ENCODE data around the gene TENT5C.
A peak's percentile ranks its signal among the peaks of the same experiment; 100 is the strongest.

TENT5C gene

GRCh38 chr1:117659550-117660270, 53.9 kb downstream of the TENT5C start:
- peak; percentile 22 for DNase-seq

DNA sequence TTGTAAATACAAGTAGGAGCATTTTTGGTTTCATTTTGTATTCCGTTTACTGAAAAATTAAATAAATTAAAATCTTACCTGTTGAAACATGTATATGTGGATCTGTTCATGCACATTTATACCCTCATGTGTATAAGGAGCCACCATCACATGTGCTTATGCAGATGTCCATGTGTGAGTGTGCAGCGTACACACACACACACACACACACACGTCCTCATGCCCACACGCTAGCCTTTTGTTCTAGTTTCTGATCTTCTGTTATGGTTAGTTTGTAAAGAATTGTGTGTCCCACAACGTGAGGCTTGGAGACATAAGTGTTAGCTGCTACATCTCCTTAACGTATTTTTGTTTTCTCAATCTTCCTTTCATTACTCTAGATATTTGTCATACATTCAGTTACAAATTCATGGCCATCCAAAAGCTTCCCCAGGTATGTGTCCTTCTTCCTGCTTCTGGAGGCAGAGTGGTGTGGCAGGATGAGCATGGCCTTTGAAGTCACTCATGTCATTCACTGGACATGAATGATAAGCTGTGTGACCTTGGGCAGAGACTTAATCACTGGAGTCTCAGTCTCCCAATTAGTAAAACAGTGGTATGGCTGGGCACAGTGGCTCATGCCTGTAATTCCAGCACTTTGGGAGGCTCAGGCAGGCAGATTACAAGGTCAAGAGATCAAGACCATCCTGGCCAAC, 54.6 kb downstream of the TENT5C start:
- DNase-seq = no peak

- DNase-seq = peak; percentile 31
Observed at GRCh38 chr1:117661027-117661426, 55.2 kb downstream of the TENT5C start.

- DNase-seq = no peak
Observed at GRCh38 chr1:117662667-117663066, 56.8 kb downstream of the TENT5C start.

- DNase-seq = no peak
Observed at GRCh38 chr1:117663156-117663902, 57.5 kb downstream of the TENT5C start.

DNA sequence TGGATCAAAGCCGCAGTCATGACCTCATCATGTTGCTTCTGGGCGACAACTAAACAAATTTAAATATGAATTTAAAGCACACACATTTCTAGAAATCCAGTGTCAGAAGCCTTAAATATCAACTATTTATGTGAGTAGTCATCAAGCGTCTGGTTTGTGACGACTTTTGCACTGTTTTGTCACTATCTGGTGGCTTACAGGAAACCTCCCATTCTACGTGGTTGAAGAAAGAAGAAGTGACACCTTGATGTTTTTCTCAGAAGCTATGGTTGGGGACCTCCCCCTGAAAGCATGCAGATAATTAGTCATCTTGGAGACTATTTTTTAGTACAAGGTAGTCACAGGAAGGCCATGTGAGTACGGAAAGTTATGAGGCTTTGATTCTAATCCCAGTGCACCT, 58.5 kb downstream of the TENT5C start:
- DNase-seq = peak; percentile 65

DNA sequence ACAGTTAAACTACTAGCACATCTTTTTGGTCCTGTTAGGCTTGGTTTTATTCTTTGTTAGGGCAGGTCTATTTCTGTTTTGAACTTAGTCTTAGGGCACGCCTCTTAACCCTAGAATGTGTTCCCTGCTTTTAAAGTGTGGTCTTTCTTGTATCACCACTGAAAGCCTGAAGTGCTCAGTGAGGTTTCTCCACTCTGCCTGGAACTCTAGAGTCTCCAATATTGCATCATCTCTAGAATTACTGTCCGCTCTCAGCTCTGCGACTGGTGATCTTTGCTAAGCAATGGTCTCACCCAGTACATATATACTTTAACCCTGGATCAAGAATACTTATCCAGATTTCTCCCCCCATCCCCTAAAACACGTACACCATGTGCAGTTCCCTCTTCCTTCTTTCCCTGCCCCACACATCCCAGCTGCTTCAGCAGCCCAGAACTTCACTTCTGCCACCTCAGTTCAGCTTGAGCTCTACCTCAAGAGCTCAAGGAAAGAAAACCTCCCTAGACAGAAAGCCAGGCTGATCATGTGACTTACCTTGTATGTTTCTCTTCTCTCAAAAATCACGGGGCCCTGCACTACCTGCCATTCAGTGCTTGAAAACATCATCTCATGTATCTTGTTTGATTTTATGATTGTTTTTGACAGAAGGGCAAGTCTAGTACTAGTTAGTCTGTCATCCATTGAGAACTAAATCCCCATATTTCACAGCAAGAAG, 59.9 kb downstream of the TENT5C start:
- no peak for DNase-seq

GRCh38 chr1:117669572-117669971, 63.7 kb downstream of the TENT5C start:
- no peak for DNase-seq

DNA sequence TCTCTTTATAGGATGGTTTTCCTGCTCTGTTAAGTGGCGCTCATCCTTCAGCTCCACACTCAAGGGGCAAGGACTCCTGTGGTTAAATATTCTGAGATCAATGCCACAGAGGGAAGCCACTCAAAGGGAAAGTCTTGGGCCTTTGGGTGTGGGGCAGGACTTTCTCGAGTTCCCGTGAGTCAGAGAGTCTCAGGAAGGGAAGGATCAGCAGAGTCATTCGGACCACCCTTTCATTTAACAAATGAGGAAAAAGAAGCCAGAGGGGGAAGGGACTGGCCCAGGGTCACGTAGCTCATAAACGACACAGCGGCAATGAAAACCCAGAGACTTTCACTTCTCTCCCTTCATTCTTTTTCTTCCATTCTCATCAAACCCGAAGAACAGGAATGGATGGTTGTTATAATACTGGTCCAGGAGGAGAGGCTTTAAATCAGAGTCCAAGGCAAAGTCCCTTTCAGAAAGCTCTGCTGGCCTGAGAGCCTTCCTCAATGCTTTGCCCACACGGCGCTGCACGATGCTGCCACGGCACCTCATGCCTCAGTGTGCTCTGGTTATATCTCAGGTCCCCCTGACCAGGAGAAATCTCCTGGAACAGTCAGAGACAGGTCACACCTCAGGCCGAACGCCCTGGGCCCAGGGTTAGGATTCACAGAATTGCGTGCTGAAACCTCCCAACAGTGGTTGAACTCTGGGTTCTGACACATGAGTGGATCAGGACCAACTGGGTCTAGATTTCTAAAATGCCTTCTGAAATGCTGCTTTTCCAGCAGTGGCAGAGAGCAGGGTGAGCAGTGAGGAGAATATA, 65.3 kb downstream of the TENT5C start:
- no peak for DNase-seq

- no peak for DNase-seq
Observed at GRCh38 chr1:117671781-117672501, 66.1 kb downstream of the TENT5C start.

DNA sequence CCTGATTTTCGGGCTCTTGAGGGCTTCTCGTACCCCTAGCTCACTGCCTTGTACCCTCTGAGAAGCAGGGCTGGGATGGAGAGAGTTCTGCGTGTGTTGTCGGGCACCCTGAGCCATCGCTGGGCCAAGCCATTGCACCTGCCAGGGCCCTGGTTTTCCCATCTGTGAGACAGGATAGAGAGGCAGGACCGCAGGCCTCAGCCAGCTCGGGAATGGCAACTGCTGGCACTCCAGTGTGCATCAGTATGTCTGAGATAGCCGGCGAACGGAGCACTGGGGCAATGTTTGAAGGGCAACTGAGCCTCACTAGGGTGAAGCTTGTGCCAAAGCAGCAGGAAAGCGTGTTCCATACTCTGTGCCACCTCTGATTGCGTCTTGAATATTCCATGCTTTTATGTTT, 66.9 kb downstream of the TENT5C start:
- DNase-seq = no peak

GRCh38 chr1:117673405-117673804, 67.6 kb downstream of the TENT5C start:
- no peak for DNase-seq

- DNase-seq = peak; percentile 49
Observed at GRCh38 chr1:117674521-117675400, 68.9 kb downstream of the TENT5C start.

- DNase-seq = no peak
Observed at GRCh38 chr1:117675907-117676430, 70.1 kb downstream of the TENT5C start.

DNA sequence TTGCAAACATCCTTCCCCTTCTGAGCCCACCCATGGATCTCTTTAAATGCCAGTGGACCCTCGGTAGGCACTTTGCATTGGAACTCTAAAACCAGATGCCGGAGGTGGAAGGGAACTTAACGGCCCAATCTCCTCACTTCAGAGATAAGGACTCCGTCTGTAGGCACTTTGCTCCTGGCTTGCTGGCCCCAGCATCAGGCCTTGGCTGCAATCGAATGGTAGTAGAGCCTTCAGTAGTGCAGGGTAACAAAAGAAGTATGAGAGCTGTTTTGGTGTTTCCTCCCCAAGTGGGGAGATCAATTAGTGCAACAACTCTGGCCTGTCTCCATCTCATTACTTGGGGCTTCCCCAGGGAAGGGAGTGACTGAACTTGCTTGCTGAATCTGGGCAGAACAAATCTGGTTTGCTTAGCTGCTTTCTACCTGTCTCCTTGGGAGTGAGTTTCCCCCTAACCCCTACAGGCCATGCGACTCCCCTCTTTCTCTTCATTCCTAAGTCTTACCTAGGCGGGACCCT, 70.8 kb downstream of the TENT5C start:
- DNase-seq = no peak
